GM21423 (cell line): Measurements from ENCODE around the gene TPCN2.
"Not testable (repeated sequence)": the region's sequence is repeated elsewhere in the genome, so short reads cannot be mapped to it uniquely, and the experiment has no call there.

Source experiments
- ATAC-seq: cut with Tn5 transposase; IDR thresholded peaks from one replicate; pipeline ENCODE4 v1.9.1; 2021; ENCODE audit warnings: mild to moderate bottlenecking, moderate library complexity; ENCODE audit not compliant: unreplicated experiment

Gene TPCN2

GRCh38 chr11:69073469-69073868 lies 24.7 kb downstream of the TPCN2 start:
- ATAC-seq, result no peak

GRCh38 chr11:69074375-69075140 lies 25.8 kb downstream of the TPCN2 start:
- no peak for ATAC-seq

GRCh38 chr11:69075421-69076128 lies 26.8 kb downstream of the TPCN2 start:
- no peak for ATAC-seq

GRCh38 chr11:69076129-69076791 lies 27.5 kb downstream of the TPCN2 start:
- ATAC-seq, result no peak

- ATAC-seq, result not testable (repeated sequence)
Measured at GRCh38 chr11:69076977-69077376, 28.2 kb downstream of the TPCN2 start.

- ATAC-seq, result no peak
Measured at GRCh38 chr11:69078508-69078907, 29.8 kb downstream of the TPCN2 start.

- no peak for ATAC-seq
Measured at GRCh38 chr11:69078930-69079605, 30.3 kb downstream of the TPCN2 start.

GRCh38 chr11:69079661-69080256 lies 31.0 kb downstream of the TPCN2 start:
- no peak for ATAC-seq

GRCh38 chr11:69080257-69080995 lies 31.7 kb downstream of the TPCN2 start:
- ATAC-seq, result no peak

- ATAC-seq, result no peak
Measured at GRCh38 chr11:69081180-69081579, 32.4 kb downstream of the TPCN2 start.

GRCh38 chr11:69083531-69084247 lies 35.0 kb downstream of the TPCN2 start:
- no peak for ATAC-seq

- no peak for ATAC-seq
Measured at GRCh38 chr11:69084371-69084770, 35.6 kb downstream of the TPCN2 start.

GRCh38 chr11:69085490-69086095 lies 36.9 kb downstream of the TPCN2 start:
- ATAC-seq, result no peak

GRCh38 chr11:69086152-69087132 lies 37.7 kb downstream of the TPCN2 start:
- no peak for ATAC-seq

- ATAC-seq, result no peak
Measured at GRCh38 chr11:69087133-69087524, 38.4 kb downstream of the TPCN2 start.

GRCh38 chr11:69087811-69088210 lies 39.1 kb downstream of the TPCN2 start:
- ATAC-seq, result no peak

- no peak for ATAC-seq
Measured at GRCh38 chr11:69088676-69089146, 40.0 kb downstream of the TPCN2 start.

GRCh38 chr11:69089258-69089657 lies 40.5 kb downstream of the TPCN2 start:
- no peak for ATAC-seq
